ENCODE measurements around the gene HELZ. TPM values are rescaled to one million over a fixed set of nuclear protein-coding genes. Genes with fewer than 3 reads are reported as not detected.

The HELZ gene
- total RNA-seq, 1 donor from 2014 or later: 44.9 TPM

- H4K20me1 ChIP-seq (ENCODE audit: low read depth): no peaks in the 10 kb centered on the region
- H3K79me2 ChIP-seq (ENCODE audit: low read depth): no peaks in the 10 kb centered on the region
- H3F3A ChIP-seq (ENCODE audit: low read depth): peaks cover under 1% of the 10 kb centered on the region
- H2AFZ ChIP-seq (replicated peaks): no peak overlapping the region
- TF ChIP-seq EZH2phosphoT487 (IDR thresholded peaks at IDR 0.05) (no peak), EZH2 (IDR thresholded peaks at IDR 0.05) (no peak), CTCF (IDR thresholded peaks at IDR 0.05) (no peak)
- Mint-ChIP-seq H3K9me3 (no peaks in the 10 kb centered on the region), H3K4me3 (no peak overlapping the region), H3K4me1 (no peaks in the 10 kb centered on the region), H3K27me3 (ENCODE audit: insufficient read depth, low read depth) (no peaks in the 10 kb centered on the region), H3K27ac (no peak overlapping the region), H3K36me3 (peaks cover 17% of the 10 kb centered on the region)
- H3K4me2 ChIP-seq: no peak overlapping the region
- no peaks in the 10 kb centered on the region for H3K4me1 ChIP-seq
- no peak overlapping the region for H3K27ac ChIP-seq
- H3K9ac ChIP-seq: no peak overlapping the region
- no peak overlapping the region for H3K4me3 ChIP-seq
- H3K27me3 ChIP-seq: no peaks in the 10 kb centered on the region
- no peaks in the 10 kb centered on the region for H3K9me3 ChIP-seq (ENCODE audit: low read depth)
- no peak for DNase-seq (ENCODE audit: low spot score)
- no peaks in the 10 kb centered on the region for H3K36me3 ChIP-seq
These were observed 93.3 kb downstream of the HELZ start for GRCh38 chr17:67151717-67152116.

GRCh38 chr17:67150826-67151225, 94.2 kb downstream of the HELZ start:
- H3K27ac Mint-ChIP-seq: no peak overlapping the region
- Histone ChIP-seq H3K27me3 (no peaks in the 10 kb centered on the region), H3K27ac (no peak overlapping the region), H3K4me1 (no peaks in the 10 kb centered on the region), H3K4me3 (no peak overlapping the region), H3K4me2 (no peak overlapping the region), H3F3A (ENCODE audit: low read depth) (no peaks in the 10 kb centered on the region), H3K36me3 (peaks cover 3% of the 10 kb centered on the region), H2AFZ (replicated peaks) (no peak overlapping the region), H3K79me2 (ENCODE audit: low read depth) (no peaks in the 10 kb centered on the region), H3K9ac (no peak overlapping the region), H3K9me3 (ENCODE audit: low read depth) (no peaks in the 10 kb centered on the region), H4K20me1 (ENCODE audit: low read depth) (no peaks in the 10 kb centered on the region)
- H3K4me1 Mint-ChIP-seq: no peaks in the 10 kb centered on the region
- no peak overlapping the region for H3K4me3 Mint-ChIP-seq
- TF ChIP-seq EZH2phosphoT487 (IDR thresholded peaks at IDR 0.05) (no peak), CTCF (IDR thresholded peaks at IDR 0.05) (no peak), EZH2 (IDR thresholded peaks at IDR 0.05) (no peak)
- H3K9me3 Mint-ChIP-seq: no peaks in the 10 kb centered on the region
- peaks cover 14% of the 10 kb centered on the region for H3K36me3 Mint-ChIP-seq
- DNase-seq (ENCODE audit: low spot score): no peak
- H3K27me3 Mint-ChIP-seq (ENCODE audit: insufficient read depth, low read depth): no peaks in the 10 kb centered on the region

GRCh38 chr17:67148352-67148751, 96.6 kb downstream of the HELZ start:
- H3K27ac Mint-ChIP-seq: no peak overlapping the region
- no peaks in the 10 kb centered on the region for H3K4me1 Mint-ChIP-seq
- DNase-seq (ENCODE audit: low spot score): no peak

More at GRCh38 chr17:67148352-67148751, 96.6 kb downstream of the HELZ start:
- H3K4me1 ChIP-seq: no peaks in the 10 kb centered on the region
- Mint-ChIP-seq H3K27me3 (ENCODE audit: insufficient read depth, low read depth) (no peaks in the 10 kb centered on the region), H3K4me3 (no peak overlapping the region), H3K36me3 (peaks cover 24% of the 10 kb centered on the region), H3K9me3 (no peaks in the 10 kb centered on the region)
- no peak overlapping the region for H3K4me3 ChIP-seq
- TF ChIP-seq EZH2phosphoT487 (IDR thresholded peaks at IDR 0.05): no peak
- no peak for TF ChIP-seq CTCF (IDR thresholded peaks at IDR 0.05)
- TF ChIP-seq EZH2 (IDR thresholded peaks at IDR 0.05): no peak
- H3K9ac ChIP-seq: no peak overlapping the region
- no peaks in the 10 kb centered on the region for H3K9me3 ChIP-seq (ENCODE audit: low read depth)
- H3K4me2 ChIP-seq: no peak overlapping the region
- H3K79me2 ChIP-seq (ENCODE audit: low read depth): no peaks in the 10 kb centered on the region
- no peak overlapping the region for H3K27ac ChIP-seq
- no peaks in the 10 kb centered on the region for H4K20me1 ChIP-seq (ENCODE audit: low read depth)
- no peaks in the 10 kb centered on the region for H3F3A ChIP-seq (ENCODE audit: low read depth)
- no peaks in the 10 kb centered on the region for H3K27me3 ChIP-seq
- no peak overlapping the region for H2AFZ ChIP-seq (replicated peaks)
- peaks cover 8% of the 10 kb centered on the region for H3K36me3 ChIP-seq
